GM11168 (cell line): ENCODE measurements around the gene USP12.

Source experiments
- in situ Hi-C: fragments of 300-500 bp; cut with MboI; formaldehyde crosslinking; loops from one replicate; pipeline ENCODE4 v1.12.0; 2022; ENCODE audit warnings: low sequenced_read_pairs; ENCODE audit not compliant: unreplicated experiment

The USP12 gene

DNA sequence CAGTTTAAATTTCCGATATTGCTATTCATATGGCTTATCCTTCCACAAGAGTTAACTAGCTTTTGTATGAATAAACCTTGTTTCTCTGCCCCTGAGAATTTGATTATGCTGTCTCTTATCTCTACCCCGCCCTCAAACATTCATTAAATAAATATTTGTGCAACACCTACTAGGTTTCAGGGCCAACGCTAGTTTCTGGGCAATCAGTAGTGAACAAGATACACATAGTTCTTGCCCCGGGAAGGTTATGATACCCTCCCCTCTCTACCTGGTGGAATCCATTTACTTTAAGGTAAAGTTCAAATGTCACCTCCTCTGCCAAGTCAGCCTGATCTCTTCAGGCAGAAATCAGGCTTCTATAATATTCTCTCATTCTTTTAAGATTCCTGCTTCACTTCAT lies 16.6 kb upstream of the USP12 start:
- in situ Hi-C loops = no loop called here

GRCh38 chr13:27186295-27186694 lies 14.7 kb upstream of the USP12 start:
- in situ Hi-C loops = no loop called here

DNA sequence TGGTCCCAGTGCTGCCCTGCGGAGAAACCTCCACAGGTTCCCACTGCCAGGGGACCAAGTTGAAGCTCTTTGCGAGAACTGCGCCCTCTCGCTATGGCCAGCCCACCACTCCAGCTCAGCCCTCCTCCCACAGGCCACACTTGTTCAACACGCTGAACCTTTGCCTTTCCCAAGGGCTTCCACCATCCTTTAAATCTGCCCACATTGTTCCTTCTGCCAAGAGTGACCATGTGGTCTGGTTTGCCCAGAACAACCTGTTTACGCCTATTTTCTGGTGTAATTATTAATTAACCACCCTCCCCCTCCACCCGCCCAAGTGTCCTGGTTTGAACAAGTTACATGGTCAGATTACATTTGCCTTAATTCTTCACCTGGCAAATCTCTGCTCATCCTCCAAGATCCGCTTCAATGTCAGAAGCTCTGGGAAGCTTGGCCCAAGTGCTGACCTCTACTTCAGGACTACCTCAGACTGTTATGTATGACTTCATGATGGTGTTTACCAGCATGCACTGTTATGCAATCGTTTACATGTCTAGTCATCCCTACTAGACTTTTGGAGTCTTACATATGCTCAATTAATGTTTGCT lies 12.0 kb upstream of the USP12 start:
- in situ Hi-C loops = no loop called here

DNA sequence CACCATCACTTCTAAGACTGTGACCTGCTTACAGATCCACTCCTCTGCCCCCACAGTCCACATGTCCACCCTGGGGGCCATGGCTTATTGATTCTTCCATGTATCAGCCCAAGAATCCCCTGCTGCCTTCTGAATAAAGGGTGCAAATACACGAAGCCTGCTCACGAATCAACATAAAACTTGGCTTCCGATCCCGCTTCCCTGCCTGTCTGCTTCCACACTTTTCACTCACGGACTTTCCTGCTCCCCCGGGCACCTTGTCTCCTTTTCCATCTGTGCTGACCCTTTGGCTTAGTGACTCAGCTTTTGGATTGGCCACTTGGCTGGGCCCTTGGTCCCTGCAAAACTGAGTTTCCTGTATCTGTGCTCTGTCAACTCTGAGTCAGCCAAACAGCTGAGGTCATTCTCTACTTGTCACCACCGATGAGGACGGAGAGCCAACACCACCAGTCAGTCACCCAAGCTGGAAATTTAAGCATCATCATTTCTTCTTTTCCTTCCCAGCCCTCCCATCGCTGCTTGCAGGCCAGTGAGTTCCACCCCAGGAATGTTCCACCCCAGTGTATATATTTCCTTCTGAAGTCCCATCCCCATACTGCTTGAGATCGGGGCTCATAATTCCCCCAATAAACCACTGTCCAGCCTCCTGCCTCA lies 11.4 kb upstream of the USP12 start:
- in situ Hi-C loops = no loop called here

DNA sequence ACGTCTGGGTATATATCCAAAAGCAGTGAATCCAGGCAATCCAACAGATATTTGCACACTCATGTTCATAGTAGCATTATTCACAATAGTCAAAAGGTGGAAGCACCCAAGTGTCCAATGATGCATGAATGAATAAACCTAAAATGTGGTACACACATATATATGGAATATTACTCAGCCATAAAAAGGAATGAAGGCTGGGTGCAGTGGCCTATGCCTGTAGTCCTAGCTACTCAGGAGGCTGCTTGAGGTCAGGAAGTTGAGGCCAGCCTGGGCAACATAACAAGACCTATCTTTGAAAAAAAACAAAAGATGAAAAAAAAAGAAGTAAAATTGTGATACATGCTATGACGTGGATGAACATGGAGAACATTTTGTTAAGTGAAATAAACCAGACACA lies 10.4 kb upstream of the USP12 start:
- in situ Hi-C loops = no loop called here

GRCh38 chr13:27177852-27178251 lies 6.2 kb upstream of the USP12 start:
- in situ Hi-C loops = no loop called here

- in situ Hi-C loops = no loop called here
Observed at GRCh38 chr13:27176470-27177410, 5.1 kb upstream of the USP12 start.

DNA sequence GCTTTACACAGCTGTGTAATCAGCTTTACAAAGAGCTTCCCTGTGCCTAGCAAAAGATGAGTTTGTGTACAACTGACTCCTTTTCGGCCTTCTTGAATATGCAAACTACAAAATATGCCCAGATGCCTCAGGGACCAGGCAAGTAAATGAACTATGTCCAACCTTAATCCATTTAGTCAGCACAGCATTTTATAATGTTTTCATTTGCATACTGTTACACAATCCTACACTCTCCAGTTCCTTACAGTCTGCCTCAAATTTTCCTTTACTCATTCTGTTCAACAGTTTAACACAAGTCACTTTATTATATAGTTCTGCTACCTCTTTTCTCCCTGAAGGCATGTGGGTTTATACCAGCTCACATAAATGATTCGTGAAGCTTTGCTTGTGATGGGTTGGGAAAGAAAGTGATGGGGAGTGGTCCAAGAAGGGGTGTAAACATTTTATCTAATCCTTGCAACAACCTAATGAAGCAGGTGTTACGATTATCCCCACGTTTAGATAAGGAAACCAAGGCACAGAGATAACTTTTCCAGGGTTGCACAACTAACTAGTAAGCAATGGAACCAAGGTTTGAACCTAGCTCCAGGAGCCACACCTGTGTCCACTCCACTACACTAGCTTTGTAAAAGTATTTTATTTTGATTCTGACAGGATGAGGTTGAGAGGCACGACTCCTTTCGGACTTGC lies 3.3 kb upstream of the USP12 start:
- in situ Hi-C loops = no loop called here

DNA sequence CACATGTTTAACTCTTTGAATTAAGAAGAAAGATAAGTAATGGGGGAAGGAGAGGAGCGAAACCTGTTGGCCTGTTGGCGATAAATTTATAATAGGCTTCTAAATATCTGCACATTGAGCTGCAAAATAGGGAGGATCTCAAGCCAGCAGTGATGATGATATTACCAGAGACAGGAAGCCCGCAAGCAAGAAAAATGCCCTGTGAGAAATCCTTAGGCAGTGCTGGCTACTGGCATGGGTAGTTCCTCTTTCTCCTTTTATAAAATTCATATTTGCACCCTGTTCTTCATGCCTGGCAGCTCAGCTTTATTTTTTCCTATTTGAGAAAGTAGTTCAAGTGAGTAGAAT lies 858 bp upstream of the USP12 start:
- in situ Hi-C loops = no loop called here

- in situ Hi-C loops = no loop called here
Observed at GRCh38 chr13:27171827-27172494, 350 bp upstream of the USP12 start.

DNA sequence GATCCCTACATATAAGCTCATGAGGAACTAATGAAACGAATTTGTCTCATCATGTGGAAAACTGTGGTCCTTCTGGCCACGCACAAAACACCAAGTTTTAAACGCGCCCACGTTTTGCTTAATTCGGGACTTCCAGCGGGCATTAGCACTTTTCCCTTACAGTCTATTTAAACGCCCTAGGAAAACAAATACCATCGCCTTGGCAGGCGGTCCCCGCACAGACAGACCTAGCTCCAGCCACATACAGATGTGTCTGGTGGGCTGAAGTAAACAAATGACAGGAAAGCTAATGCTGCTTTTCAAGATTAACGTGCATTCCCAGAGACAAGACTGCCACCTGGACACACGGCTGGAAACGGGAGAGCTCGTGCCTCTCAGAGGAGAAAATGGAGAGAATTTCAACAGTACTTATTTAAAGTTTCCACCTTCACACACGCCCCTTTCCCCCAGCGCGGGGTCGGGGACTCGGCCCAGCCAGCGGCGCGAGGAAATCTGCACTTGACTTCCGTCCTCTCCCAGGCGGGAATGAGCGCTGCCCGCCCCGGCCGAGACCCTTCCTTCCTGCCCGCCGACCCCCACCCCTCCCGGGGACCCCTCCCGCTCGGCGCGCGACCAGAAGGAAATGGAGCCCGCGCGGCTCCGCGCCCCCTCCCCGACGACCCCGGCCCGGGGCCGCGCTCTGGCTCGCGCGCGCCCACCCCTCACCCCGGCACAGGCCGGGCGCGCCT lies 931 bp downstream of the USP12 start:
- in situ Hi-C loops = no loop called here

DNA sequence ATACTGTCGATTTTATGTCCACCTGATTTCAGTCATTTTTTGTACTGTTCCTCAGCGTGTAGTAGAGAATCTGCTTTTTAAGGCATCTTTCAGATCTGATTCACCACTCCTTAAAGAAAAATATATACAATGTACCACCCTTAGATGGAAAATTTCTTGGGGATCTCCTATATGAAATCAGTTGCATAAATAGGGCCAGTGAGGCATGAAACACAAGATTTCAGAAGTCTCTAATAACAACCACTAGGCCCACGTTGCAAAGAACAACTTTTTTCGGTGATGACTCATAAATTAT lies 1.4 kb downstream of the USP12 start:
- in situ Hi-C loops = no loop called here

DNA sequence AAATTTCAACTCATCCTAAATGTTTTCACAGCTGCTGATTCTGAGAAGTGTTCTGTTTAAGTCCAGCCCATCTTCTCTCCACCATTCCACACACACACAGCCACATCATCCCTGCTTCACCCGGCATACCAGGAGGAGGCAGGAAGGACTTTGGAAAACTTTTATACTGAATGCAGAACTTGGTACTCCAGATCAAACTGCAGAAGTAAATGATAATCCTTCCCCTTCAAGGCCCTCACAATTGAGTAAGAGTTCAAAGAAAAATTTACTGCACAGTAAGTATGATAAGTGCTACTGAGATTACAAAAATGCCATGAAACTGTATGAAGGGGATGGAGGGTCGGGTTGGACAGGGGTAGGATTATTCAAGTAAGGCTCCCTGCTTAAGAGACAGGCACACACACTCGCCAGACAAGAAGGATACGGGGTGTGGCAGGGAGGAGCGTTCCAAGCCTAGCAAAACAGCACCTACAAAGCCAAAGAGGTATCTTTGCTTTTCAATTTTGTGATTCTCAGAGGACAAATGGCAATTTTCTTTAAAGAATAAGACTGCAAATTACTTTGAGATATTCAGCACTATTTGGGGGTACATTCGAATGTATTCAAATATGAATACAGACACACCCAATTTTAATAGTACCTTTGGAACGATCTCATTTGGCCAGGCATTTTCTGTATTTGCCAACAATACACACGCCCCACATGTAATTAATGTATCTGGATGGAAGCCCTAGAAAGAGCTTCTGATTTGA lies 2.5 kb downstream of the USP12 start:
- in situ Hi-C loops = loop anchor here (5.0 kb wide), 1 partner anchor 37 kb away; no protein-coding TSS in a partner anchor

- in situ Hi-C loops = loop anchor here (5.0 kb wide), 1 partner anchor 36 kb away; no protein-coding TSS in a partner anchor
Observed at GRCh38 chr13:27168086-27168485, 3.5 kb downstream of the USP12 start.

GRCh38 chr13:27166313-27166712 lies 5.3 kb downstream of the USP12 start:
- in situ Hi-C loops = loop anchor here (5.0 kb wide), 1 partner anchor 34 kb away; no protein-coding TSS in a partner anchor

DNA sequence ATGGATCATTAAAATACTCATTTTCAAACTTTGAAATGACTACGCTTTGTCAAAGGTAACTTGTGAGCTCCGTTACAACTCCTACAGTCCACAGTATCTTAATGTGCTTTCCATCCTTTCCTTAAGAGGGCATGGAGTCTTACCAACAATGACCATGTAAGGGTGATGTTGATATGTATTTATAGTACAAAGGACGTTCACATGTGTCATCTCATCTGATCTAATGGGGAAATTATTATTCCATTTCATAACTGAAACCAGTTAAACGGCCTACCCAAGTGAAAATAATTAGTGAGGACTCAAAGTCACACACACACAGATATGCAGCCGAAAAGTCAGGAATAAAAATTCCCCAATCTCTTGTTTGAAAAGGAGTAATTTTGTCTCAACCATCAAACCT lies 9.6 kb downstream of the USP12 start:
- in situ Hi-C loops = no loop called here

- in situ Hi-C loops = no loop called here
Observed at GRCh38 chr13:27161423-27161822, 10.2 kb downstream of the USP12 start.

GRCh38 chr13:27160657-27161295 lies 10.8 kb downstream of the USP12 start:
- in situ Hi-C loops = no loop called here
